Endodermal cell (in vitro differentiated cells): Measurements from ENCODE around the gene ADAMTS16. TPM values are rescaled to one million over a fixed set of nuclear protein-coding genes. Genes with fewer than 3 reads are reported as not detected.

ENCODE experiments used
- DNase-seq: peaks from one replicate; pipeline ENCODE4 v3.0.0-alpha.2; 2017
- H3K27ac ChIP-seq: 2 replicates; pipeline ENCODE4 v1.5.1; 2013; ENCODE audit warnings: mild to moderate bottlenecking, low read depth, low read length, moderate library complexity
- H3K27me3 ChIP-seq: 2 replicates; pipeline ENCODE4 v1.6.1; 2013; ENCODE audit warnings: mild to moderate bottlenecking, low read length, moderate library complexity; ENCODE audit not compliant: insufficient read depth, control insufficient read depth, poor library complexity, severe bottlenecking
- H3K36me3 ChIP-seq: 2 replicates; pipeline ENCODE4 v1.7.0; 2013; ENCODE audit warnings: mild to moderate bottlenecking, low read length, moderate library complexity; ENCODE audit not compliant: control insufficient read depth, insufficient read depth
- H3K4me1 ChIP-seq: one replicate; pipeline ENCODE4 v1.7.0; 2013; ENCODE audit warnings: low read length; ENCODE audit not compliant: control insufficient read depth, insufficient read depth
- H3K4me3 ChIP-seq: 2 replicates; pipeline ENCODE4 v1.5.1; 2013; ENCODE audit warnings: mild to moderate bottlenecking, low read length, moderate library complexity
- H3K9ac ChIP-seq: 2 replicates; pipeline ENCODE4 v1.6.1; 2013; ENCODE audit warnings: mild to moderate bottlenecking, low read length, moderate library complexity; ENCODE audit not compliant: poor library complexity, severe bottlenecking; ENCODE audit errors: extremely low read depth
- H3K9me3 ChIP-seq: 2 replicates; pipeline ENCODE4 v1.6.1; 2013; ENCODE audit warnings: mild to moderate bottlenecking, low read length, moderate library complexity; ENCODE audit not compliant: control insufficient read depth
- H3K27ac Mint-ChIP-seq: 2 replicates; pipeline ENCODE4 v1.8.0; 2020; ENCODE audit warnings: mixed read lengths
- H3K27me3 Mint-ChIP-seq: 2 replicates; pipeline ENCODE4 v1.8.0; 2021; ENCODE audit warnings: mild to moderate bottlenecking, mixed read lengths; ENCODE audit not compliant: insufficient read depth
- H3K36me3 Mint-ChIP-seq: 2 replicates; pipeline ENCODE4 v1.8.0; 2020; ENCODE audit warnings: low read depth, mixed read lengths
- H3K4me1 Mint-ChIP-seq: 2 replicates; pipeline ENCODE4 v1.8.0; 2020; ENCODE audit warnings: mixed read lengths
- H3K4me3 Mint-ChIP-seq: 2 replicates; pipeline ENCODE4 v1.8.0; 2020; ENCODE audit warnings: mild to moderate bottlenecking, moderate library complexity, mixed read lengths
- H3K9me3 Mint-ChIP-seq: 2 replicates; pipeline ENCODE4 v1.8.0; 2020; ENCODE audit warnings: mild to moderate bottlenecking, mixed read lengths
- whole genome bisulfite sequencing, 2 experiments: methylation state at CpG; one replicate each; pipeline versions ENCODE4 v1.1.5 to v1.1.7; 2013; ENCODE audit warnings: missing lambda C conversion rate in 2 of 2, mixed read lengths in 1 of 2; ENCODE audit not compliant: insufficient coverage in 1 of 2, insufficient read length in 1 of 2; 5-methylcytosine and 5-hydroxymethylcytosine counted together
- total RNA-seq, 2 donors: library from RNA; stranded (reverse); fragmentation: NEBNext Ultra II Directional in 1 of 2; extraction: Animal tissue kit (Norgen Biotek cat#: 25700) in 1 of 2; gene quantifications; 2 replicates in 1 of 2; 3 replicates in 1 of 2; pipeline ENCODE4 v1.2.1, GENCODE V29; 2021
- TF ChIP-seq, protein P1 (sequence below): fragments of 200-600 bp; sonication (generic); conservative IDR thresholded peaks from 2 replicates; pipeline ENCODE4 v1.5.0; 2021; ENCODE audit warnings: antibody characterized with exemption, mild to moderate bottlenecking

The ADAMTS16 gene
- total RNA-seq, 2 donors from 2014 or later = 0.77 to 7.4 TPM

DNA sequence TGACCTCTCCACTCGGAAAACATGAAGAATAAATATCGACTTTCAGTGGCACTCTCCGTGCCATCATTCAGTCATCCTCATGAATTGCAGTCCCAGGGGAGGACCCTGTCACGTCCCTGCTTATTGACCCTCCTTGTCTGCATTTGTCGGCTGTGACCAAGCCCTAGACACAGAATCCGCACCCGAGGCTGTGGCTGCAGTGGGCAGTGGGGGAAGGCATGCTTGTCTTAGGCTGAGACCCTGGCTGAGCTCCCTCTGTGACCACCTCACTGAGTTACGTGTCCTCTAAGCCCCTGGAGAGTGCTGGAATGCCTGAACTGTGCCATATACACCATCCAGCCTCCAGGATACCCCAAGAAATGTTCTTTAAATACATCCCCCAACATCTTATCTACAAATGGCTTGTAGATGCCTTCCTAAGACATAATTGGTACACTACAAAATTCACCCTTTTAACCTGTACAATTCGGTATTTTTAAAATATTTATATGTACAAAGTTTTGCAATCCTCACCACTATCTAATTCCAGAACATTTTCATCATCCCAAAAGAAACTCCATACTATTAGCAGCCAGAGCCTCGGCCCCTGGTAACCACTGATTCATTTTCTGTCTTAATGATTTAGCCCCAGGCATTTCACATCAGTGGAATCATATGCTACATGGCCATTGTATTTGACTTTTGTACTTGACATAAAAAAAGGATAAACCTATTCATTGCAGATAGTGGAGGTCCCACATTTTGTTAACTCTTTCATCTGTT, 201.6 kb downstream of the ADAMTS16 start:
- no peaks in the 10 kb centered on the region for H3K4me1 ChIP-seq
- Mint-ChIP-seq H3K4me3 (no peak overlapping the region), H3K4me1 (peaks cover 7% of the 10 kb centered on the region), H3K27me3 (no peaks in the 10 kb centered on the region), H3K27ac (peak overlapping the region; percentile 53), H3K9me3 (no peaks in the 10 kb centered on the region), H3K36me3 (no peaks in the 10 kb centered on the region)
- DNase-seq = no peak
- H3K4me3 ChIP-seq = no peak overlapping the region
- no peaks in the 10 kb centered on the region for H3K36me3 ChIP-seq
- no peaks in the 10 kb centered on the region for H3K27me3 ChIP-seq
- TF ChIP-seq, protein P1, sequence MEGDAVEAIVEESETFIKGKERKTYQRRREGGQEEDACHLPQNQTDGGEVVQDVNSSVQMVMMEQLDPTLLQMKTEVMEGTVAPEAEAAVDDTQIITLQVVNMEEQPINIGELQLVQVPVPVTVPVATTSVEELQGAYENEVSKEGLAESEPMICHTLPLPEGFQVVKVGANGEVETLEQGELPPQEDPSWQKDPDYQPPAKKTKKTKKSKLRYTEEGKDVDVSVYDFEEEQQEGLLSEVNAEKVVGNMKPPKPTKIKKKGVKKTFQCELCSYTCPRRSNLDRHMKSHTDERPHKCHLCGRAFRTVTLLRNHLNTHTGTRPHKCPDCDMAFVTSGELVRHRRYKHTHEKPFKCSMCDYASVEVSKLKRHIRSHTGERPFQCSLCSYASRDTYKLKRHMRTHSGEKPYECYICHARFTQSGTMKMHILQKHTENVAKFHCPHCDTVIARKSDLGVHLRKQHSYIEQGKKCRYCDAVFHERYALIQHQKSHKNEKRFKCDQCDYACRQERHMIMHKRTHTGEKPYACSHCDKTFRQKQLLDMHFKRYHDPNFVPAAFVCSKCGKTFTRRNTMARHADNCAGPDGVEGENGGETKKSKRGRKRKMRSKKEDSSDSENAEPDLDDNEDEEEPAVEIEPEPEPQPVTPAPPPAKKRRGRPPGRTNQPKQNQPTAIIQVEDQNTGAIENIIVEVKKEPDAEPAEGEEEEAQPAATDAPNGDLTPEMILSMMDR = no peak
- no peak overlapping the region for H3K9ac ChIP-seq
- H3K27ac ChIP-seq = no peak overlapping the region
- 91 to 93% methylated on average over 6 to 10 of the region's 10 CpGs for WGBS, 2 experiments
- no peaks in the 10 kb centered on the region for H3K9me3 ChIP-seq

DNA sequence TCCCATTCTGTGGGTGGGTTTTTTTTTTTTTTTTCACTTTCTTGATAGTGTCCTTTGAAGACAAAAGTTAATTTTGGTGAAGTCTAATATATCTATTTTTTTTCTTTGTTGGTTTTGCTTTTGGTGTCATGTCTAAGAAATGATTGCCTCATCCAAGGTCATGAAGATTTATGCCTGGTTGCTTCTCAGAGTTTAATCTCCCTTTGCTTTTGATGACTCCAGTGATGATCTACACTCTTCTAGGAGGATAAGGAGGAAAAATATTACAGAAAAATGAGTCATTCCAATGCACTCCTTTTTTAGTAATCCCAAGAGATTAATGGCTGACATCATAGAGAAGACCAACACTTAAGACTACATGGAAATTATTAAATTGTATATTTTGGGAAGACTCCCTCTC, 202.7 kb downstream of the ADAMTS16 start:
- no peak overlapping the region for H3K4me3 ChIP-seq
- peaks cover 7% of the 10 kb centered on the region for H3K4me1 Mint-ChIP-seq

DNA sequence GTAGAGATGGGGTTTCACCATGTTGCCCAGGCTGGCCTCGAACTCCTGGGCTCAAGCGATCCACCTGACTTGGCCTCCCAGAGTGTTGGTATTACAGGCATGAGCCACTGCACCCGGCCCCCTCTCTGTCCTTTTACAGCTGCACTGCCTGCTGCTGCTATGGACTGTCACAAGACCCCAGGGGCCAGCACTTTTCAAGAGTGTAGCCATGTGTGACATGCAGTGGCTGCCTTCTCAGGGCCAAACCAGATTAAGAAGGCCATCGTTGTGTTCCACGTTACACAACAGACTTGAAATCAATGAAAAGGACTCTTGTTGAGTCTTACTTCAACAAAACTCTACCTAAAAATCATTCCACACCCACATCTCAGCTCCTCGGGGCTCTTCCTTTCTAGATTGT, 203.4 kb downstream of the ADAMTS16 start:
- Mint-ChIP-seq H3K9me3 (no peaks in the 10 kb centered on the region), H3K4me3 (no peak overlapping the region), H3K27me3 (peaks cover 2% of the 10 kb centered on the region), H3K36me3 (no peaks in the 10 kb centered on the region), H3K4me1 (peaks cover 7% of the 10 kb centered on the region), H3K27ac (no peak overlapping the region)
- Histone ChIP-seq H3K9me3 (no peaks in the 10 kb centered on the region), H3K4me1 (no peaks in the 10 kb centered on the region), H3K36me3 (no peaks in the 10 kb centered on the region), H3K27me3 (no peaks in the 10 kb centered on the region), H3K27ac (no peak overlapping the region), H3K9ac (no peak overlapping the region), H3K4me3 (no peak overlapping the region)
- TF ChIP-seq, protein P1 = no peak
- WGBS, 2 experiments = 91 to 92% methylated on average over 4 to 6 of the region's 6 CpGs
- peak; percentile 34 for DNase-seq

More for the DNA sequence above, 202.7 kb downstream of the ADAMTS16 start:
- Histone ChIP-seq H3K9ac (no peak overlapping the region), H3K4me1 (no peaks in the 10 kb centered on the region), H3K9me3 (no peaks in the 10 kb centered on the region), H3K27ac (no peak overlapping the region), H3K27me3 (no peaks in the 10 kb centered on the region), H3K36me3 (no peaks in the 10 kb centered on the region)
- TF ChIP-seq, protein P1 = no peak
- Mint-ChIP-seq H3K9me3 (no peaks in the 10 kb centered on the region), H3K36me3 (no peaks in the 10 kb centered on the region), H3K27ac (no peak overlapping the region), H3K27me3 (no peaks in the 10 kb centered on the region), H3K4me3 (no peak overlapping the region)
- DNase-seq = no peak
